RCC 7860 (cell line): ENCODE data around the gene SLC38A10.

Experiments used
- DNase-seq: peaks from one replicate; pipeline ENCODE4 v3.0.0-alpha.2; 2015; ENCODE audit warnings: low spot score
- FAIRE-seq: peaks from 2 replicates; lab custom pipeline; 2012; peaks lifted over from hg19 to GRCh38; lab: Jason Lieb, UNC

The SLC38A10 gene

DNA sequence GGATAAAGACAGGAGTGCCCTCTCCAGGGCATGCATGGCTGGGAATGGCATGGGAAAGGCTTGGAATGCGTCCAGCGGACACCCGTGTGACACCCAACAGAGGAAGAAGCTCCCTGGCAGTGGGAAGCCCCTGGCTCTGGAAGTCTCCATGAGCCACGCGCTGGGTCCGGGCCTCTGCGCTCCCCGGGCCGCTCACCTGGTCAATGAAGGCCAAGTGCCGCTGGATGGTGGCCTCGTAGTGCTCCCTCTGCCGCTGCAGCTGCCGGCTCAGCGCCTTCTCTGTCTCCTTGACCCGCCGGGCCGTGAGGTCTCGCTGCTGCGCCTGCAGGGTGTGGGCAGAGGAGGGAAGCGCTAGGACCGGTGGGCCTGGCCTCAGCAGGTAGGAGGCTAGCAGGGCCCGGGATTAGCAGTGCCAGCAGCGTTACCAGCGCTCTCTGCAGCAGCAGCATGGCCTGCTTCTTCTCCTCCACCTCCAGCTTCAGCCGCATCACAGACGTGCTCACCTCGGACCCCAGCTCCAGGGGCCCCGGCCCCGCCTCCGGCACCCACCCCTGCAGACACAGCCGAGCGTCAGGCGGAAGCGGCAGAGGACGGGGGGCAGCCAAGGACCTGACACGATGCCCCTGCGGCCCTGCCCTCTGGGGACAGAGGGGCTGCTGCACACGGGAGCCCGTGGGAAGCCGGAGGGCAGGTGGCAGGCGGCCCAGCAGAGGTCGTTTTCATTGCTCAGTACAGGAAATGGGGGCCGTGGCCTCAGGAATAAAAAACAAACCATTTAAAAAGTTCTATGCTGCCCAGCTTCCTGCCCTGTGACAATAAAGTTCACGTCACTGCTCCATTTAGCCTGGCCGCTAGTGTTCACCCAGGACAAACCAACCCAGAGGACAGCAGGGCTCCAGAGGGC, 98.3 kb downstream of the SLC38A10 start:
- no peak for FAIRE-seq
- DNase-seq: no peak

DNA sequence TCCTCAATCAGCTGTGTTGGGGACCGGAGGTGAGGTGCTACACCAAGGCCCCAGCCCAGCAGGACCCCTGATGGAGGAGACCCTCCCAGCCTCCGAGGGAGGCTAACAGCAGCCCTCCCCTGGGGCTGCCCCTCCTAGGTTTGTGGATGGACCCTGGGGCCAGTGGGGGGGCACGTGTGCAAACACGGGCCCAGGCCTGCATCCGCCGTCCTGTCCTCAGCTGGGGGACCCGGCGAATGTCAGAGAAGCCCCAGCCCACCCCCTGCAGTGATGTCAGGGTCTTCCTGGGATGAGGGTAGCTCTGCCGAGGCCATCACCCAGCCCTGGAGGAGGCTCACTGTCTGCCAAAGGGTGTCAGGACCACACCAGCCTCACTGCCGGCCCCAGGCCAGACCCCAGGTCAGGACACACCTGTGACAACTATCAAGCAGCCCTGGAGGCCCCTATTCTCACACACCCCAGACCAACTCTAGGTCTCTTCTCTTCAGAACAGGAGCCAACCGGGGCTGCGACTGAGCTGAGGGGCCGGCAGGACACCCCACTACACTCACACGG, 99.1 kb downstream of the SLC38A10 start:
- DNase-seq (no peak), FAIRE-seq (no peak)
